CD4-positive, alpha-beta memory T cell (primary cell): ENCODE results near the gene SSH2. TPM values are rescaled to one million over a fixed set of nuclear protein-coding genes. Genes with fewer than 3 reads are reported as not detected.

ENCODE experiments used
- CTCF ChIA-PET: fragments of 350-600 bp; sonication (Branson Sonifier 250); formaldehyde crosslinking; loops from one replicate; lab custom pipeline; 2021; ENCODE audit warnings: inconsistent platforms; ENCODE audit not compliant: partially characterized antibody; lab: Charles Lee
- POLR2A ChIA-PET: fragments of 350-600 bp; sonication (Branson Sonifier 250); formaldehyde crosslinking; loops from one replicate; lab custom pipeline; 2021; ENCODE audit not compliant: partially characterized antibody; lab: Charles Lee
- DNase-seq, 5 donors: peaks; one replicate each; pipeline versions ENCODE4 v3.0.0 to v3.0.0-alpha.2; 2020 to 2022; ENCODE audit warnings: mixed read lengths in 1 of 5
- H3K27ac ChIP-seq: one replicate; pipeline ENCODE4 v1.7.0; 2013; ENCODE audit warnings: low read depth, low read length
- H3K27me3 ChIP-seq: 2 replicates; pipeline ENCODE4 v1.7.0; 2013; ENCODE audit warnings: mild to moderate bottlenecking, low read length, moderate library complexity; ENCODE audit not compliant: insufficient read depth
- H3K36me3 ChIP-seq: 2 replicates; pipeline ENCODE4 v1.7.0; 2013; ENCODE audit warnings: mild to moderate bottlenecking, low read length, moderate library complexity; ENCODE audit not compliant: insufficient read depth
- H3K4me1 ChIP-seq: 2 replicates; pipeline ENCODE4 v1.7.0; 2013; ENCODE audit warnings: mild to moderate bottlenecking, low read length, moderate library complexity; ENCODE audit not compliant: insufficient read depth
- H3K4me3 ChIP-seq, 2 donors: one replicate each; pipeline ENCODE4 v1.7.0; 2013; ENCODE audit warnings: low read length in 2 of 2, mild to moderate bottlenecking in 1 of 2
- H3K9me3 ChIP-seq, 2 donors: one replicate each; pipeline ENCODE4 v1.7.0; 2013; ENCODE audit warnings: low read length in 2 of 2, control low read depth in 1 of 2; ENCODE audit not compliant: control insufficient read depth in 1 of 2
- H3K27ac Mint-ChIP-seq, 7 donors: one replicate each; pipeline ENCODE4 v1.8.0; 2020 to 2021; ENCODE audit warnings: mixed read lengths in 7 of 7, mild to moderate bottlenecking in 6 of 7, inconsistent platforms in 3 of 7, moderate library complexity in 3 of 7
- H3K27me3 Mint-ChIP-seq, 2 donors: one replicate each; pipeline ENCODE4 v1.8.0; 2020 to 2021; ENCODE audit warnings: mixed read lengths in 2 of 2
- H3K36me3 Mint-ChIP-seq, 2 donors: one replicate each; pipeline ENCODE4 v1.8.0; 2020 to 2021; ENCODE audit warnings: mixed read lengths in 2 of 2, inconsistent platforms in 1 of 2, mild to moderate bottlenecking in 1 of 2
- H3K4me1 Mint-ChIP-seq, 4 donors: one replicate each; pipeline ENCODE4 v1.8.0; 2020 to 2021; ENCODE audit warnings: mixed read lengths in 4 of 4, mild to moderate bottlenecking in 1 of 4
- H3K4me3 Mint-ChIP-seq, 8 donors: one replicate each; pipeline ENCODE4 v1.8.0; 2020 to 2021; ENCODE audit warnings: mixed read lengths in 8 of 8, mild to moderate bottlenecking in 7 of 8, moderate library complexity in 6 of 8, inconsistent platforms in 3 of 8
- H3K9me3 Mint-ChIP-seq, 8 donors: one replicate each; pipeline ENCODE4 v1.8.0; 2020 to 2021; ENCODE audit warnings: mixed read lengths in 8 of 8, mild to moderate bottlenecking in 5 of 8, inconsistent platforms in 3 of 8, moderate library complexity in 1 of 8
- intact Hi-C: fragments of 100-400 bp; cut with micrococcal nuclease; formaldehyde crosslinking; loops from one replicate; pipeline ENCODE4 v1.15.1; 2023
- polyA plus RNA-seq, 2 donors: library from polyadenylated mRNA; unstranded; fragments of 300-500 nt; fragmentation: Illumina TruSeq; gene quantifications; one replicate each; pipeline ENCODE4 v1.2.3, GENCODE V29; 2021
- total RNA-seq, 2 experiments: library from RNA; stranded (reverse); gene quantifications; one replicate each; pipeline ENCODE4 v1.2.3, GENCODE V29; 2021

The SSH2 gene
- total and polyA plus RNA-seq, 4 experiments from 2014 or later = 13.5 to 70.4 (median 54.2) TPM

DNA sequence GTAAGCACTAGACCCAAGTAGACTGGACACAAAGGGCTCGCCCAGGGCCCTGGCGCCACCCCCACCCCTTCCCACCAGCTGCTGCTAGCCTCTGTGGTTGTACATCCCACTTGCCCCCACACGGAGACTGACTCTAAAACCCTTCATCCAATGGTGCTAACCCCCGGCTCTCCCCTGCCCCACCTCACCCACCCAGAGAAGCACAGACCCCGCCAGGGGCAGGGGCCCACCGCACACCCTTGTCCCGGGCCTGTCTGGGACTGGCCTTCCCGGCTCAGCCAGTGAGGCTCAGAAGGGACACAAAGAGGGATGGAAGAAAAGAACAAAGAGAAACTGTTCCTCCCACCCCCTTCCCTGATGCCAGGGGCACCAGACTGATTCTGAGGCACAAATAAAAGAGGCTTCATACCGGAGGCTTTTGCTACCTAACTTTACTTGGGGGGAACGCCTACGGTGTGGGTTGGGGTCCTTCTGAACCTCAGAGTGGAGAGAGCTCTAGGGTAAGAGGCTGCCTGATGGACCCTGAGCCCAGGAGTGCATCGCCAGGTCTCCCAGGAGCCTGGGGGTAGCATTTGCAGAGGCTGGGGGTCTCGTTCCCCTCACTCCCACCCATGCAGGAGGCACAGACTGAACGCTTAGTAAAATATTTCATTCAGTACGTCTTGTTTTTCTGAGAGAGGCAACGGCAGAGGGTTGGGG lies 315.5 kb downstream of the SSH2 start:
- POLR2A ChIA-PET = interaction anchor here (0.7 to 6.9 kb wide), 17 partner anchors 10 to 895 kb away, joined by 3 to 127 read pairs (median 6); partner anchors contain the start of genes ABHD15, ANKRD13B, GIT1 and NUFIP2
- no peaks in the 10 kb centered on the region for H3K9me3 Mint-ChIP-seq

DNA sequence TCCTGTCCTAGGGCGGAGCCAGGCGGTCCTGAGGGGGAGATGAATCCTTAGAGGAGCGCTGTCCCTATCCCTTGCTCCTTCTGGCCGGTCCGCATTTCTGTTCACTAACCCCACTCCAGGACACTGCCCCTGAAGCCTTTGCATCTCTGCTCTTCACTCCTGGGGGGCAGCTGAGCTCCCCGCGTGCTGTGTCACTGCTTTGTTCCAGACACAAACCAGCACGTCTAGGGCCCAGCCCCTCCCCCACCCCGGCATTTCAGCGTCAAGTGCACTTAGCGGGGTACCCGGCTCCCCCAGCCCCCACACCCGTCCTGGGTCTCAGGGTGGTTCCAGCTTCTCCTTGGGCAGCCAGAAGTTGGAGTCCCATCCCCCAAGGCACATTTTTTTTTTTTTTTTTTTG lies 316.2 kb downstream of the SSH2 start:
- no peaks in the 10 kb centered on the region for H3K9me3 Mint-ChIP-seq
- H3K27ac Mint-ChIP-seq = peak overlapping the region in 1 of 7 donors; percentile 83
- peaks cover 57% of the 10 kb centered on the region for H3K4me1 ChIP-seq
- H3K4me3 ChIP-seq = peak overlapping the region; percentile 44 to 57
- H3K27ac ChIP-seq = no peak overlapping the region
- peak overlapping the region; percentile 53 to 91 (median 66) for H3K4me3 Mint-ChIP-seq
- H3K9me3 ChIP-seq = no peaks in the 10 kb centered on the region
- CTCF ChIA-PET = interaction anchor here (1.0 to 22.5 kb wide), 11 partner anchors 13 to 862 kb away, joined by 3 to 523 read pairs (median 5); partner anchors contain the start of genes ABHD15, ANKRD13B and TP53I13
- H3K36me3 Mint-ChIP-seq = peaks cover 0 to 1% of the 10 kb centered on the region in 2 donors
- intact Hi-C loops = loop anchor here (1.0 to 10.0 kb wide), 2 partner anchors 34 to 481 kb away; no protein-coding TSS in a partner anchor
- H3K4me1 Mint-ChIP-seq = peaks cover 17 to 41% (median 30%) of the 10 kb centered on the region in 4 donors
- H3K27me3 Mint-ChIP-seq = no peaks in the 10 kb centered on the region
- no peak for DNase-seq
- POLR2A ChIA-PET = interaction anchor here (0.8 to 6.9 kb wide), 11 partner anchors 9 to 316 kb away, joined by 3 to 127 read pairs (median 9); partner anchors contain the start of genes ANKRD13B, GIT1 and SSH2
- H3K36me3 ChIP-seq = no peaks in the 10 kb centered on the region
- H3K27me3 ChIP-seq = no peaks in the 10 kb centered on the region

More for the DNA sequence above, 315.5 kb downstream of the SSH2 start:
- CTCF ChIA-PET = interaction anchor here (0.8 to 22.5 kb wide), 10 partner anchors 7 to 244 kb away, joined by 3 to 523 read pairs (median 5); partner anchors contain the start of genes ABHD15, ANKRD13B and TP53I13
- Histone ChIP-seq H3K4me1 (peaks cover 57% of the 10 kb centered on the region), H3K9me3 (no peaks in the 10 kb centered on the region), H3K36me3 (no peaks in the 10 kb centered on the region), H3K27ac (peak overlapping the region; percentile 47), H3K4me3 (peak overlapping the region; percentile 89 to 92), H3K27me3 (no peaks in the 10 kb centered on the region)
- Mint-ChIP-seq H3K27ac (peak overlapping the region; percentile 83 to 97 (median 92)), H3K36me3 (peaks cover 0 to 1% of the 10 kb centered on the region in 2 donors), H3K4me1 (peaks cover 17 to 41% (median 29%) of the 10 kb centered on the region in 4 donors), H3K27me3 (no peaks in the 10 kb centered on the region), H3K4me3 (peak overlapping the region; percentile 88 to 94 (median 92))
- peak in 1 of 5 donors; percentile 13 for DNase-seq
- intact Hi-C loops = loop anchor here (1.0 to 10.0 kb wide), 3 partner anchors 25 to 480 kb away; partner anchors contain the start of genes GIT1 and TP53I13

DNA sequence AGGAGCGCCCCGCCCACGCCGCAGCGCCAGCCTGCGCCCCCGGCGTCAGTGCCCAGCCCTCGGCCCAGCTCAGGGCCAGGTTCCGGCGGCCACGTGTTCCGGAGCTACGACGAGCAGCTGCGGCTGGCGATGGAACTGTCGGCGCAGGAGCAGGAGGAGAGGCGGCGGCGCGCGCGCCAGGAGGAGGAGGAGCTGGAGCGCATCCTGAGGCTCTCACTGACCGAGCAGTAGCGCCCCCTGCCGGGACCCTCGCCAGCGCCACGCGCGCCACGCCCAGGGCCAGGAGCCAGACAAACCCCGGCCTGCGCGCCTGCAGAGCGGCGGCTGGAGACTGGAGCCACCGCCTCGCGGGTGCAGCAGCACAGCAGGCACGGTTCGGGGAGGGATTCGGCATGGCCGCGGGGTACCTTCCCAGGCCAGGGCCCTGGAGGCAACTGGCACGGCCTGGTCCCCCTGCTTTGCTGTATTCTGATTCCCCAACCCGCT lies 316.6 kb downstream of the SSH2 start:
- Mint-ChIP-seq H3K27me3 (no peaks in the 10 kb centered on the region), H3K9me3 (no peaks in the 10 kb centered on the region), H3K27ac (peak overlapping the region in 1 of 7 donors; percentile 83), H3K4me1 (peaks cover 17 to 41% (median 30%) of the 10 kb centered on the region in 4 donors), H3K36me3 (peaks cover 0 to 1% of the 10 kb centered on the region in 2 donors), H3K4me3 (peak overlapping the region in 7 of 8 donors; percentile 54 to 79 (median 61))
- DNase-seq = peak; percentile 87 to 92 (median 89)
- CTCF ChIA-PET = interaction anchor here (0.7 to 22.5 kb wide), 16 partner anchors 9 to 863 kb away, joined by 3 to 523 read pairs (median 5); partner anchors contain the start of genes ABHD15, ANKRD13B and TP53I13
- no peaks in the 10 kb centered on the region for H3K9me3 ChIP-seq
- no peak overlapping the region for H3K27ac ChIP-seq
- H3K4me3 ChIP-seq = peak overlapping the region; percentile 44 to 57
- H3K36me3 ChIP-seq = no peaks in the 10 kb centered on the region
- intact Hi-C loops = loop anchor here (1.0 to 10.0 kb wide), 2 partner anchors 33 to 481 kb away; no protein-coding TSS in a partner anchor
- H3K4me1 ChIP-seq = peaks cover 54% of the 10 kb centered on the region
- no peaks in the 10 kb centered on the region for H3K27me3 ChIP-seq
- POLR2A ChIA-PET = interaction anchor here (0.8 to 6.9 kb wide), 10 partner anchors 9 to 147 kb away, joined by 3 to 127 read pairs (median 8); partner anchors contain the start of genes ANKRD13B and GIT1

- ChIA-PET POLR2A (interaction anchor here (0.9 to 6.9 kb wide), 8 partner anchors 8 to 148 kb away, joined by 3 to 127 read pairs (median 12); partner anchors contain the start of genes ANKRD13B and GIT1), CTCF (interaction anchor here (0.7 to 22.5 kb wide), 17 partner anchors 8 to 864 kb away, joined by 3 to 523 read pairs (median 5); partner anchors contain the start of genes ABHD15, ANKRD13B and TP53I13)
- Histone ChIP-seq H3K4me3 (peak overlapping the region in 1 of 2 donors; percentile 44), H3K4me1 (peaks cover 47% of the 10 kb centered on the region), H3K9me3 (no peaks in the 10 kb centered on the region), H3K36me3 (no peaks in the 10 kb centered on the region), H3K27ac (no peak overlapping the region), H3K27me3 (no peaks in the 10 kb centered on the region)
- peaks cover 17 to 41% (median 30%) of the 10 kb centered on the region in 4 donors for H3K4me1 Mint-ChIP-seq
- intact Hi-C loops = loop anchor here (1.0 to 10.0 kb wide), 2 partner anchors 32 to 482 kb away; no protein-coding TSS in a partner anchor
- H3K27ac Mint-ChIP-seq = no peak overlapping the region
- H3K36me3 Mint-ChIP-seq = peaks cover 0 to 1% of the 10 kb centered on the region in 2 donors
- no peak for DNase-seq
- H3K27me3 Mint-ChIP-seq = no peaks in the 10 kb centered on the region
- H3K4me3 Mint-ChIP-seq = peak overlapping the region in 6 of 8 donors; percentile 10 to 52 (median 41)
- no peaks in the 10 kb centered on the region for H3K9me3 Mint-ChIP-seq
Measured at GRCh38 chr17:29612404-29613280, 317.4 kb downstream of the SSH2 start.

- peaks cover 41% of the 10 kb centered on the region for H3K4me1 ChIP-seq
- Mint-ChIP-seq H3K36me3 (peaks cover 0 to 1% of the 10 kb centered on the region in 2 donors), H3K4me1 (peaks cover 15 to 35% (median 27%) of the 10 kb centered on the region in 4 donors), H3K9me3 (no peaks in the 10 kb centered on the region), H3K4me3 (peak overlapping the region in 2 of 8 donors; percentile 36 to 43), H3K27ac (peak overlapping the region in 1 of 7 donors; percentile 64), H3K27me3 (no peaks in the 10 kb centered on the region)
- intact Hi-C loops = loop anchor here (10.0 kb wide), 1 partner anchor 483 kb away; no protein-coding TSS in a partner anchor
- CTCF ChIA-PET = interaction anchor here (0.6 to 22.5 kb wide), 5 partner anchors 13 to 507 kb away, joined by 3 to 523 read pairs (median 5); partner anchors contain the start of genes ABHD15 and TP53I13
- no peaks in the 10 kb centered on the region for H3K9me3 ChIP-seq
- POLR2A ChIA-PET = interaction anchor here (0.8 to 1.5 kb wide), 3 partner anchors 20 to 31 kb away, joined by 3 to 4 read pairs (median 3); no protein-coding TSS in a partner anchor
- no peak overlapping the region for H3K27ac ChIP-seq
- no peaks in the 10 kb centered on the region for H3K27me3 ChIP-seq
- H3K4me3 ChIP-seq = no peak overlapping the region
- no peaks in the 10 kb centered on the region for H3K36me3 ChIP-seq
- DNase-seq = no peak
Measured at GRCh38 chr17:29612094-29612403, 318.0 kb downstream of the SSH2 start.
